HG03159 (cell line): Measurements from ENCODE around the gene NEDD8.

Experiments used
- ATAC-seq: cut with Tn5 transposase; IDR thresholded peaks from one replicate; pipeline ENCODE4 v1.9.1; 2021; ENCODE audit warnings: mild to moderate bottlenecking, moderate library complexity; ENCODE audit not compliant: unreplicated experiment

Gene NEDD8

DNA sequence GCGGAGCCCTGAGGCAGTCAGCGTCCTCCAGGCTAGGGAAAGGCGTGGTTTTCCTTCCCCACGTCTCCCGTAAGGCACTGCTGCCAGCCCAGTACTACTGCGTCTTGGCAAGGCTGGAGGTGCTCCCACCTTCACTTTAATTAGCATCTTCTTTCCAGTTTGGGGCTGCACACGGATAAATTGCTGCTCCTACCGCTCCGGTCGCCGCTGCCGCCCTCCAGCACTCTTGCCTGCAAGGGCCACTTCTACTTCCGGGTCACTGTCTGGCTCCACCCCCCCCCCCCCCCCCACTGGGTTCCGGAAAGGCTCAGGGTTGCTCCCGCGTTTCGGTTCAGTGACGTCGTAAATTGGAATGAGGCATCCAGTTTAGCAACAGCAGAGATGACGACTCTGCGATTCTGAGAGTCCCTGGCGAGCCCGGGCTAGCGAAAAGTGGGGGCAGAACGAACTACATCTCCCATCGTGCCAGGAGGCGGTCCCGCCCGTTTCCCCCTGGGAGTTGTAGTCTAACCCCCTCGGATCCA is at the start of gene NEDD8:
TSS of gene NEDD8 (minus strand) at position 247 of the 524 bp plus-strand sequence. CDS start at position 147, 100 bp downstream.
- ATAC-seq: peak; percentile 65

DNA sequence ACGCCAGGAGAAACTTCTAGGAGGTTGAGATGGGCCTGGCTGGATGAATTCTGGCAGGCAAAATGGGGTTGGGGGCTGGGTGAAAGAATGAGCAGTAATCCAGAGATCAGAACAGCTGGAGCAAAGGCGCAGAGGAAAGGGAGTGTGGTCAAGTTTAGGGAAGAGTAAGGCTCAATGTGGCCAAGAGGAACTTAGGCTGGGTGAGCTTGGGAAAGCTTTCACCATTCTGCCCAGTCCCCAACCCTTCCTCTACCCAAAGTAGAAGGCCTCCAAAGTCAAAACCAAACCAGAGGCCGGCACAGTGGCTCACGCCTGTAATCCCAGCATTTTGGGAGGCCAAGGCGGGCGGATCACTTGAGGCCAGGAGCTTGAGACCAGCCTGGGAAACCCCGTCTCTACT is 49.5 kb upstream of the NEDD8 start:
- no peak for ATAC-seq

DNA sequence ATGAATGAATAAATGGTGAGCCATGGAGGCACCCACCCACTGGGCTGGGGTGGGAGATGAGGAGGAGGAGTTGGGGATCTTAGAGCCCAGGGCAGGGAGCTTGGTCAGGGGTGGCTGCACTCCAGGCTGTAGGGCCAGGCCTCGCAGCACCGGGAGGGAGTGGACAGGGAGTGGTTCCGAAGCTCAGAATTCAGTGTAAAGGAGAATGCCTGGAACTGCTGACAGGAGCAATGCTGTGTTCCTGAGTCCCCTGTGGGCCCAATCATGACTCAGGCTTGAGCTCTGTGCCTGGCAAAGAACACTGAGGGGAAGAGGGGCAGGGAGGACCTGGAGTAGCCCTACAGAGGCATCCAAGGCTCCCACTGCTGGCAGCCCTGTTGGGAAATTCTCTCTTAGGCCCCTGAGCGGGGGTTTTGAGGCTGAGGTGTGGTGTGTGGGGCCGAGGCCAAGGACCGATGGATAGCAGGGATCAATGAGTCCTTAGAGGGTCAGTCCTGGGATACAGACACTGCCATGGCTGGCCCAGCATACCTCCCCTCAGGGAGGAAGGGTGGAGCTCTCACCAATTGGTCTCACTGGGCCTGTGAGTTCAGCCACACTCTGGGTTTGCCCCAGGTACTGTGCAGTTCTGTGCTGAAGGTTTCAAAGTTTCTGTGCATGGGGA is 48.8 kb upstream of the NEDD8 start:
- no peak for ATAC-seq

DNA sequence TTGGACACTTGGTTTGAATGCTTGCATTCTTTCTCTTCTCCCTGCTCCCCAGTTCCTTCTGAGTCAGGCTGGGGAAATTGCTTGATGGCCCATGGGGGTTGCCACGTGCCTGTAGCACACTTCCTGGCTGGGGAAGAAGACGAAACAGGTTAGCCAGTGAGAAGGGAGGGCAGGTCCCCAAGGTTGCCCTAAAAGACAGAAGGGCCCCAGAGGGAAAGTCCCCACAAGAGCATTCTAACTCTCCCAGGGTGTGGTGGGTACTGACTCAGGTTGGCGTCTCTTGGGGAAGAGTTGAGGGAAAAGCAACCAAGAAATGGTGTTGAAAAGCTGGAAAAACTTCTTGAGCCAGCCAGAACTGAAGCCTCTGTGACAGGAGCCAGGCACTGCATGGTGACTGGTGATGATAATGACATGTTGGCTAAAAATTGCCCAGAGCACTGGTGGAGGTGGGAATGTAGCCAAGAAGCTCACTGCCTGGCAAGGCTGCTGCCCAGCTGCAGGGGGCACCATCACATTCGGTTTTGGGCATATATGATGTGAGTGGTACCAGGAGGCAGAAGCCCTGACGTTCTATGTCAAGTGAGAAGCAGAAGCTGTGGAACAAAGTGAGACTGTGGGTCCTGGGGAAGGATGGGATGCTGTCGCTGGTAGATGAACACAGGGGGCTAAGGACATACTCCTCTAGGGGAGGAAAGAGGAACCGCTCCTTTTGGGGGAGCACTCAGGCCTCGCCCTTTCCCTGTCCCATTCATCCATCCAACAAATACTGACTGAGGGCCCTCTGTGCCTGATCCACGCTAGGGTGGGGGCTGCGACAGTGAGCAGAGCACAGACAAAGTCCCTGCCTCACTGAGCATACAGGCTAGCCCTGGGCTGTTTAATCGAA is 47.4 kb upstream of the NEDD8 start:
- ATAC-seq: no peak

DNA sequence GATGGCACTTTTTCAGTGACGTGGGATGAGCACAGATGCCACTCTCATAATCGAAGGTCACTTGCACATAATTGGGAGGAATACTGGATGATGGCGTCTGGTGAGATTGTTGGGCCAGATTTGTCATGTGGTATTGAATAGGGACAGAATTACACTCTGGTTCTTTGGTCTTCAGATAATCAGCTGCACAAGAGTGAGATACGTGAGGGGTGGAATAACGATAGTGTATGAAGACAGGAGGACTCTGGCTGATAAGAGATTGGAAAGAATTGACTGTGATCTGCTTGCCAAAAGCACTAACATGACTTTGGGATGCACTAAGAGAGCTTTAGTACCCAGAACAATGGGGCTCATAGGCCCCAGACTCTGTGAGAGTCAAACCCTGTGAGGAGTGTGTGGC is 46.3 kb upstream of the NEDD8 start:
- no peak for ATAC-seq

DNA sequence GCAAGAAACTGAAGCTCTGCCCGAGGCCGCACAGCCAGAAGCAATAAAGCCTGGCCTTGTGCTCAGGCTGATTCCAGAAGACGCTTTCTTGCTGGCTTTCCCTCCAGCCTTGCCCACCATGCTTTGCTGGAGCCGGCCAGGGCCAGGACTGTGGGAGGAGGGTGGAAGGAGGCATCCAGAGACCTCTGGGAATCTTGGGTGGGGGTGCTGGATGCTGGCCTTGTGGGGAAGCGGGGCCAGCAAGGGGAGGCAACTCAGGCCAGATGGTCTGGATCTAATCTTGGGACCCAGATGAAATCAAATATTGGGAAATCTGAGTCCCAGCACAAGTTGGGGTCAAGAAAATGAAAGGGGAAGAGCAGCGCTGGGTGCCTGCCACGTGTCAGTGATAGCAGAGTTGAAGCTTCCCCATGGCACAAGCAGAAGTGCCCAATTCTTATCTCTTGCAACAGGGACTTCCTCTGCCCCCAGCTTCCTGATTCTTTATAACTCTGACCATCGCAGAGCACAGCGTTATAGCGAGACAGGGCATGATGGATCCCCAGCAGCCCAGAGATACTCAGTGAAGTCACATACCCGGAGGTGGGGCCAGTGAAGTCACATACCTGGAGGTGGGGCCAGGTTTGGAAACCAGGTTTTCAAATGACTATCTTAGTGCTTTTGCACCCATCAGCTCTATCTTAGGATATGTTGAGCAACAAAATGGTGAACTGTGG is 45.6 kb upstream of the NEDD8 start:
- no peak for ATAC-seq

DNA sequence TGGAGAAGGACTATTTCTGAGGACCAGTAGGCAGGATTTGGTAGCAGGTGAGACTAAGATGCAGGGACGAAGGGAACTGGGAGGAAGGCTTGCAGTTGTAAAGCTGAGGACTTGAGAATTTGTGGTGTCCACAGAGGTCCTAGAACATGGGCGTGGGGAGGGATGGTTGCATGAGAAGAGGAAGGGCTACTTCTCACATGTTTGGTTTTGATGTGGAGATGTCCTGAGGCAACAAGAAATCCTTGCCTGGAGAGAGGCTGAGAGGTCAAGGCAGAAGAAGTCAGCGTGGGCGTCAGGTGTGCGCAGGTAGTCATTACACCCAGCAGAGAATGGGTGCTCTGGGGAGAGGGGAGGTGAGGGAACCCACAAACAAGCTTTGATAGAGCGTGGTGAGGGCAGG is 44.9 kb upstream of the NEDD8 start:
- ATAC-seq: no peak

DNA sequence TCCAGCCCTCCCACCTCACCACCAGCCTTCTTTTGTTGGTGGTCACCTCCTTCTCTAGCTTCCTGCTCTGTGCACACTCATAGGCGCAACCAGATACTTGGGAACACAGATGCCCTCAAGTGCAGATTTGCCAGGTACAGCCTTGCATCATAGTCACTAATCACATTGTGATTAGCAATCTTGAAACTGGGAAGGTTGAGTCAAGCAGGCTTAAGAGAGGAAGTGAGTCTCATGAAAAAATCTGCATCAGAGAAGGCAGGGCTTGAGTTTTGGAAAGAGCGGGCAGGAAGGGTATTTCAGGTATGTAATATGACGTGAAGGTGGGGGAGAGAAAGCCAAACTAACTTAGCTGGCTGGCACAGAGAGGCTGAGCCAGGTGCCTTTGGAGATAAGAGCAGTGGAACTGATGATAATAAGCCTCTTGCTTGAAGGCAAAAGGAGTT is 42.0 kb upstream of the NEDD8 start:
- ATAC-seq: peak; percentile 37

DNA sequence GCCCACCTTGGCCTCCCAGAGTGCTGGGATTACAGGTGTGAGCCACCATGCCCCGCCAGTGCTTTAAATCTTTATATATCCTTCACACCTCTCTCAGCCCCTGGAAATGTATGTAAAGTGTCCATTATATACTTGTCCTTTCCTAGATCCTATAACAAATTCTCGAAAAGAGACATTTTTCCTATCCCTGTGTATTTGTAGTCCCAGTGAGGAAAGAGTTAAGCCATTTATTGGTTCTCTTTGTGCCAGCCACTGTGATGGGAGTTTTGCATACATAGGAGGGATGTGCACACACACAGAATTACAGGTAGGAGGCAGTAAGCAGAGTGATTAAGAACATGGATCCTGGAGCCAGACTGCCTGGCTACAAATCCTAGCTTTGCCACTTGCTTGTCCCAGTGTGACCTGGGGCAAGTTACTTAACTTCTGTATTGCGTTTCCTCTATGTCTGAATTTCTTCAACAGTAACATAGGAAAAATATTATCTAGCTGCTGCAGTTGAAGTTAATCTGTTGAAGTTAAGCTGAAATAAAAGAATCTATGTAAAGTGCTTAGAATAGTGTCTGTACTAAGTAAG is 41.3 kb upstream of the NEDD8 start:
- ATAC-seq: no peak

DNA sequence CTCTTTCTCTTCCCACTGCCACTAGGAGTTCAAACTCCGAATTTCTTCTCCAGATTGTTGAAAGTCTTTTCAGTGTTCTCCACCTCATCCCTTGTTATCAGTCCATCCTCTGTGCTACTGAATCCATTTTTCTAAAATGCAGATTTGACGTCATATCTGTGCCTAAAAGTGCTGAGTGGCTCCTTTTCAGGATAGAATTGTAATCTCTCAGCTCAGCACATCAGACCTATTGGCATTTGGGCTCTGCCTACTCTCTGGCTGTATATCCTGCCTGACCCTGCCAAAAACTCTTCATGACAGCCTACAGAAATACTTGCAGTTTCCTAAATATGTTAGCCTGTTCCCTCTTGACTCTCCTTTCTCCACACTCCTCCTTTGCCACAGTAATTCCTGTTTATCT is 40.3 kb upstream of the NEDD8 start:
- no peak for ATAC-seq

DNA sequence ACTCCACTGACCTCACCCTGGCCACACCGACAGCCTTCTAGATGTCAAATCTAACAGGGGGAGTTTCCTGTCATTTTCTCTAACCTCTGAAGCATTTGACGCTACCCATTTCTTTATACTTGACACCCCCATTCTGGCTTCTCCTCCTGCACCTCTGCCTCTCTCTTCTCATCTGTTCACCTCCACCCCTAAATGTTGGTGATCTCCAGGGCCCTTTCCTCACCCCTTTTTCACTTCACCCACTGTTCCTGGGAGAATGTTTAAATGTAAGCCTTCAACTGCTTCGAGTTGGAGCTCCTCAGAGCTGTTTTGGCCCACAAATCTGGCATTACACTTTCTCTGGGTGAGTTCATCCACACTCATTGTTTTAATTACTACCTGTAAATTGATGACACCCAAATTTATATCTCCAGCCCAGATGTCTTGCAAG is 39.7 kb upstream of the NEDD8 start:
- ATAC-seq: no peak

DNA sequence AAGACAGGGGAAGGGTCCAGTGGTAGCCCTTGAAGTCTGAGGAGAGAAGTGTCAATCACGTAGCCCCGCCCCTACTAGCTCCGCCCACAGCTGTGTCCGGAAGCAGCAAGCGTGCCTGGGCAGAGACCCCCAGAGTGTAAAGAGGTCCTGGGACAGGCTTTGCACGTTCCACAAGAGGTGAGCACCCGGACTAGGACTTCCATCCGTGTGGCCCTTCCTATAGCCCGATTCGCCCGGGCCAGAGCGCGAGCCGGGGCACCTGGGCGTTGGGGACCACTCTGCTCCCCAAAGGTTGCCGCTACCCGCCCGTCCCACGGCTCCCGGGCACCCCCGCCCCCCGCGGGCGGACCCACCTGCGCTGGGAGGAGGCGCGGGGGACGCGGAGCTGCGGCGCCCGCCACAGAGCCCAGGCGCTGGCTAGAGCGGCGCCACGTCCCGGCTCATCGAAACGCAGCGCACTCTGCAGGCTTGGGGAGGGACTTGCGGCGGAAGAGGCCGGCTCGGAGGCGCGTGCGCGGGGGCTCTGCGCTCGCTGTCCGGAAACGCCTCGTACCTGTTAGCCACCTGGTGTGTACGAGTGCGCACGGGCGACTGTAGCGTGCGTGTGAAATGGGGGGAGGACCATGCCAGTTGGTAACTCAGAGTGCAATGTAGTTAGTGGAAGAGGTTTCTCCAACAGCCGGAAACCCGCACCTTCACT is 39.1 kb upstream of the NEDD8 start, which contains the start of gene RABGGTA:
TSS of gene RABGGTA (minus strand) at position 464 of the 700 bp plus-strand sequence. CDS start 482 bp downstream, outside the sequence.
- peak; percentile 85 for ATAC-seq

DNA sequence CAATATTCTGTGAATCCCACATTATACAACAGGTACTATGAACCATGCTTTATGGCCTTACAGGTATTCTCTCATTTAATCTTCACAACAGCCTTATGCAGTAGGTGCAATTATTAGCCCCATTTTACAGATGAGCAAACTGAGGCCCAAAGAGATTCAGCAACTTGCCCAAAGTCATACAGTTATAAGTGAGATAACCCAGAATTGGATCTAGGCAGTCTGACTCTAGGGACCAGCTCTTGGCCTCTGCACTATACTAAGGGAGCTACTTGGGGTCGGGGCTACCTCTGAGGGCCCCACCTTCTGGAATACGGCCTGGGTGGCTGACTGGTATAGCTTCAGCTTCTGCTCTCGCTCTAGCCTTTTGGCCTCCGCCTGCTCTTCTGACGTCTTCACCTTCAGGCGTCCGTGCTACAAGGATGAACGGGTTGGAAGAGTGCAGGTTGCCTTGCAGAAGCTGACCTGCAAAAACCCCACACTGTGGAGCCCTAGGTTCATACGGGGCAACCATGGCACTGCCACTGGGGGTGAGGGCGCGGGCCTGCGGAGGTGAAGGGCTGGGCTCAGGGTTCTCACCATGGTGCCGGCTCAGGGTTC is 38.5 kb upstream of the NEDD8 start:
- no peak for ATAC-seq

DNA sequence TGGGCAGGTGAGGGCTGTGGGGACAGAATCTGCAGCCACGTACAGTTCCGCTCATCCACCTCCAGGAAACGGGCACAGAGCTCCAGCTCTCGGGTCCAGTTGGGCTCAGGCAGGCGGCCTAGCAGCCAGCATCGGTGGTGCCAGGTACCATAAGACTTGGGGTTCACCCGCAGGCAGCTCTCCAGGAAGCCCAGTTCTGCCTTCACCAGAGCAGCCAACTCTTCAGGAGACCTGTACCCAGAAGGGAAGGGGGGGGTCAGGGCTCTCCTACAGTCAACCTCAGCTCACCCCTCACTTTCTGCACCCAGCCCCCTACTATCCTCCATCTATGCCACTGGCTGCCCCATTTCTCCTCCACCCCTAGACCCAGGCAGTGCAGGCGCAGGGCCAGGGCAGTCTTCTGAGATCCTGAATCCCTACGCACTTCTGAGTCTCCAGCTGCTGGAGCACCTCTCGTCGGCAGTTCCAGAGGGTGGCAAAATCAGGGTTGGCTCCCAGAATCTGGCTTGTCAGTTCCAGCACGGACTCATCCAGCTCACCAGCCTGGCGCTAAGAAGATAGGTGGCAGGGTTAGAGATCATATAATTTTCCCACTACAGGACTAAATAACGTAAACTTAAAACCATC is 37.9 kb upstream of the NEDD8 start:
- no peak for ATAC-seq

DNA sequence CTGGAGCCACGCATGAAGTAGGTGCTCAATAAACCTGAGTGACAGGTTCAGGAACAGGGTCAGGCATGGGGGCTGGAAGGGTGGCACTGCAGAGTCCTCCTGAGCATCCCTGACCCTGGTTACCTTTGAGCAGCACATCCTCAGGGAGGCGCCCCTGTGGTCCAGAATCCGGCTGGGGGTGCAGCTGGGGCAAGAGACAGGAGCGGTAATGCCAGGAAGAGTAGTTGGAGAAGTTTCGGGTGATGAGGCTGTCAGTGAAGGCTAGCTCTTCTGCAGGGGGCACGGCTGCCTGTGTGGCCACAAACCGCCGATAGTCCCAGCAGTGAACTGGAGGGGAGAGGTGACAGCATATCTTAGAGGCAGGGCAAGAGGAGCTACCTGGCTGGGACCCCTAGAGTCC is 37.2 kb upstream of the NEDD8 start:
- no peak for ATAC-seq

DNA sequence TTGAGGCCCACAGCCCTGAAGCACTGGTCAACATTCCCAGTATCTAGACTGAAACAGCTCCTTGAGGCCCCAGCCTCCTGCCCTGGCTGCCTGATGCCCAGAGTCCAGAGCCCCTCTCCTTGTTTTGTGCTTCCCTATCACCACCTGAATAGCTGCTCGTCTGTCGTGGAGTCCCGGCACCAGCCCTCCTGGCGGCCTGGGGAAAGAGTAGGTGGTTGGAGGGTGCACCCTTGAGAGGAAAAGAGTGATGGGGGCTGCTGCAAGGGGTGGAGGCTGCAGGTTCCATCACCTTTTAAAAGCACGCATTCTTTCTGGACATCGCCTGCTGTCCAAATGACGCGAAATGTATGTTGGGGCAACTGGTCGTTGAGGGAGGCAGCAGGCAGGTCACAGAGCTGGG is 36.1 kb upstream of the NEDD8 start:
- ATAC-seq: no peak

DNA sequence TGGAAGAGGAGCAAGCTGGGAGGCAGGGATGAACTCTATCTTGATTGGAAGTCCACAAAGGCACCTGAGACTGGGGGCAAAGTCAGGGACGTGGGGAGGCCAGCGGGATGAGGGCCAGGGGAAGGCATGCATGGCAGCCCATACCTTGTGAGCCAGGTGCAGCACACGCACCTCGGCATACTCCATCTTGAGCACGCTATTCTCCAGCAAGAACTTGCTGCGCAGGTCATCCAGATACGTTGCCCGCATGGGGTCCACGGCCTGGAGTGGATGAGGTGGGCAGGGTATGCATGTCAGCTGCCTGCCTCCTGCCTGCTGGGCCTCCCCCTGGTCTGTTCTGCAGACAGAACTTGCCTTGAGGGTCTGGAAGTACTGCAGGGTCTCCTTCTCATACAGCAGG is 35.3 kb upstream of the NEDD8 start:
- no peak for ATAC-seq

DNA sequence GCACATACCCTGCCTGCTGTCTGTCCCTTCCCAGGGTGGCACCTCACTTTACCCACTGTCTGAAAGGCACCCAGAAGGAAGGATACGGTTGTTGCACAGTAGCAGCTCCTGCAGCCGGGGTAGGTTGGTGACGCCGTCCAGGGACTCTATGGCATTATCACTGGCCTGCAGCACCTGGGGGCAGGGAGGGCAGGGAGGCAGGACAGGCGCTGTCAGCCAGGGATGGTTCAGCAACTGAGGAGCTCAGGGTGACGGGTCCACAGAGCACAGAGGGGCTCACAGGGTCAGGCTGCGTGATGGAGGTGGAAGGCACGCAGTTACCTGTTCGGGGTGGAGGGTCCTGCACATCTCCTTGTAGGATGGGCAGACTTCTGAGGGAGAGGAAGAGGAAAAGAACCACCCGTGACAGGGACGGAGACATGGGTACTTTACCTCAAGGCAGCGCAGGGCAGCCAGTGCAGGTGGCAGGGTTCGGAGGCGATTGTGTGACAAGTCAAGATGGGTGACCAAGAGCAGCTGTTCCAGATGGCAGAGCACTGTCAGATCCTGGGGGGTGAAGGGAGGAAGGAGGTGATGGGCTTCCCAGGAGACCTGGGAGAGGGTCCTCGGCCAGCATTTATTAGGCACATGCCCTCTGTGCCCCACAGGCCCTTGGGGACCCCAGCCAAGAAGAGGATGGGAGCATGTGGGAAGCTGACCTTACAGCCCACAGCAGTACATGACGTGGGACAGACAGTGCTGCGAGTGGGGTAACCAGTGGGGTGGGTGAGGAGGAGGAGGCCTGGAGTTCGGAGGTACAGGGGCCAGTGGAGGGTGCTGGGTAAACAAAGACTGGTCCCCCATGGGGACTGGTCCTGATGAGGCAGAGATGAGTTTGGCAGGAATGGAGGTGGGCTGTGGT is 34.4 kb upstream of the NEDD8 start:
- ATAC-seq: no peak
